NCI-H510A (cell line): ENCODE data around the gene PRKAA1.
"Not testable (repeated sequence)": the region's sequence is repeated elsewhere in the genome, so short reads cannot be mapped to it uniquely, and the experiment has no call there.

Experiments used
- DNase-seq: peaks from one replicate; lab custom pipeline; 2025; lab: John Stamatoyannopoulos, UW

PRKAA1 gene

DNA sequence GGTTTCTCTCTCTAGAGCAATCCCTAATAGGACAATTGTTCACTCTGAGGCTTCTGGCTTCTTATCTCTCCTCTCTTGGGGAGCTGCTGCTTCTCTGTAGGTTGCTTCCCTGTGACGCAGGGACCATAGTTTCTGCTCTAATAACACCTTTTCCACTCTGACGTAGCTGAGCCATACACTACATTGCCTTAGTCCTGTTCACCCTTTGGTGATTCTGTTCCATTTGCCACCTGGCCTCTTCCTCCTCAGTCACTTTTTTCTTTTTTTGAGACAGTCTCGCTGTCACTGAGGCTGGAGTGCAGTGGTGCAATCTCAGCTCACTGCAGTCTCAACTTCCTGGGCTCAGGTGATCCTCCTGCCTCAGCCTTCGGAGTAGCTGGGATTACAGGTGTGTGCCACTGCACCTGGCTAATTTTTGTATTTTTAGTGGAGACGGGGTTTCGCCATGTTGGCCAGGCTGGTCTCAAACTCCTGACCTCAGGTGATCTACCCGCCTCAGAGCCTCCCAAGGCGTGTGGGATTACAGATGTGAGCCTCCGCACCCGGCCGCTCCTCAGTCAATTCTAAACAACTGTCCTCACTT lies 27.4 kb upstream of the PRKAA1 start:
- not testable (repeated sequence) for DNase-seq

DNA sequence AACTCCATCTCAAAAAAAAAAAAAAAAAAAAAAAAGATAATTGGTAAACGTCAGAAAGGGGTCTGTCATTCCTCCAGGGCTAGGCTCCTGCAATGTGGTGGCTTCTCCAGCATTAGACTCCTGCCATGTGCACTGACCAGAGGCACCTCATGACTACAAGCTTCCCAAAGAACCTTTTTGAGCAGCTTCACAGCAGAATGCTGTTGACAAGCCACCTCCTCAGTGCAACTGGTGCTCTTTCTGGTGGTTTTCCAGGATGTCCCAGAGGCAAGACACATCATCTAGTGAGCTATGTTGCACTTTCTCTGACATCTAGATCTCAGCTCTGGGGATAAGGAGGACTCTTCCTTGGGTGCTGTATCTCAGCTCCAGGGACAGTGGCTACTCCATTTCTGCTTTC lies 25.3 kb upstream of the PRKAA1 start:
- DNase-seq: no peak

GRCh38 chr5:40813698-40814281 lies 15.6 kb upstream of the PRKAA1 start:
- no peak for DNase-seq

DNA sequence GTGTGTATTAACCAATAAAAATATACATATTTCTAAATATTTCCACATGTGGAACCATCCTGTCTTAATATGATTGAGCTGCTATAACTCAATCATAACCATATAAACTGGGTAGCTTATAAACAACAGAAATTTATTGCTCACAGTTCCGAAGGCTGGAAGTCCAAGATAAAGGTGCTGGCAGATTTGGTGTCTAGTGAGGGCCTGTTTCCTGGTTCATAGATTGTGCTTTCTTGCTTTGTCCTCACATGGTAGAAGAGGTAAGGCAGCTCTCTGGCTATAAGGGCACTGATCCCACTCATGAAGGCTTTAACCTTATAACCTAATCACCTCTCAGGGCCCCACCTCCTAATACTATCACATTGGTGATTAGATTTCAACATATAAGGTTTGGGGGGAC lies 14.0 kb upstream of the PRKAA1 start:
- no peak for DNase-seq

DNA sequence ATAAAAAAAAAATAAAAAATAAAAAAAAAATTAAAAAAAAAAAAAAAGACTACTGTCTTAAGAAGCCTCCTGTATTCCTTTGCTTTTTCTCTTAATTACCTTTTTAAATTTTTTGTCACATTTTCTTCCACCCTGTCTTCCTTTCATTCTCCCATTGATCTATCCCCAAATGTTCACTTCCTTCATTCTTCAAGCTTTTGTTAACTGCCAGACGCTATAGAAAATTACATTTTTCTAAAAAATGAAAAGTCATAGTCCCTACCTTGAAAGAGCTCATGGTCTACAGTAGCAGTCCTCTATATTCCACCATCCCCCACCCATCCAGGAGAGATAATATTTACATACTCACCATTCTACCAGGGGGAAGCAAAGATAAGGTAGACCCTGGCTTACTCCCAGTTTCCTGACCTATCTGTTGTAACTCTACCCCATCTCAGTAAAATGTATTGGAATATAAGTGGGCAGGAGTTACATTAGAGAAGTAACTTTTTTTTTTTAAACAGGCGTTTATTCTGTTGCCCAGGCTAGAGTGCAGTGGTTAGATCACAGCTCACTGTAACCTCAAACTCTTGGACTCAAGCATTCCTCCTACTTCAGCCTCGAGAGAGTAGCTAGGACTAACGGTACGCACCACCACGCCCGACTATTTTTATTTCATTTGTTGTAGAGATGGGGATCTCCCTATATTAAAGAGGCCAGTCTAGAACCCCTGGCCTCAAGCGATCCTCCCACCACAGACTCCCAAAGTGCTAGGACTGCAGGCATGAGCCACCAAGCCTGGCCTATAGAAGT lies 3.8 kb upstream of the PRKAA1 start:
- no peak for DNase-seq

DNA sequence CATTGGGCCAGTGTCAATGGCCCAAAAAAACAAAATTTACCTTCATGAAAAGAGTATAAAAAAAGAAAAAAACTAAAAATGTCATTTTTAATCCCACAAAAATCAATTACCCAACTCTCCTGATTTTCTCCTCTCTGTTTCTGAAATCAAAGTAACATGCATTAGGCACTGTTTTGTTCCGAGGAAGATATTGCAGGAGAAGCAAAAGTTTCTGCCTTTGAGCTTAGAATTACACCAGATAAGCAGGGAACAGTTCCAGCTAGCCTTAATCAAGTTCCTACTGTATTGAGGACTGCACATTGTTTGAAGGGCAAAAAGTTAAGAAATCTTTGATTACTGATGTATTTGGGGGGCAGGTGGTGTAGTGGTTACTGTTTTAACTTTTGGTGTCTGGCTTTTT lies 1.1 kb upstream of the PRKAA1 start:
- no peak for DNase-seq

DNA sequence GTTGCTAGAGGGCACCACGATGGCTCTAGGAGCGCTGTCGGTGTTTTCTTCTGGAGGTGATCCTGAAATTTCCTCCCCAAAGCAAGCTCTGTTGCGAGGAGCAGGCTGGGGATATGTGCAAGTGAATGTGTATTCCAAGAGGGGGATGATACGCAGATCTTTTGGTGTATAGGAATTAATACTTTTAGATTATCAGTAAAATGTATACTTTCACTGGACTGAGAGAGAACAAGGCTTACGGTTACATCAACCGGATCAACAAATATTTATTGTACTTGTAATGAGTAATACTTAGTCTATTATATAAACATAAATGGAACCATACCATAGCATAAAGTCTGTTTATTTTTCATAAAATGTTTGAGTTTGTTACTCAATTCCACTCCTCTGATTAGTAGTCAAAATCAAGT lies 632 bp upstream of the PRKAA1 start:
- no peak for DNase-seq

- DNase-seq: peak; percentile 74
Measured at GRCh38 chr5:40797273-40798011, 732 bp downstream of the PRKAA1 start.

DNA sequence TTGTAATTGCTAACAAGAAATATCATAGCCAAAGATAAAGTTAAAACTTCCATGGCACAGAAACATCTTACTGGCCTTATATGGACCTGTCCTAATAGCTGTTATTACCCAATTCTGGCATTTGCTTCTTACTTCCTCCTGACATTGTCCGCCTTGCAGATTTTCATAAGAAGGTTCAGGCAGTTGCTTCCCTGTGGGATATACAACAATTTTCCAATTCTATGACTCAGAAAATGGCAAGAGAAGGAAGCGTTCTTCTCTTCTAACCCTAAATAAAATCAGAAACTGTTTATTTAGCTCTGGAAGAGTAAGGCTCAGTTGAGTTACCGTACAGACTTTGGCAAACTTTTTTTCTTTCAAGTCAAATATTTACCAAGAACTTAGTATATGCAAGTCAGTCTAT lies 1.7 kb downstream of the PRKAA1 start:
- no peak for DNase-seq

GRCh38 chr5:40794877-40795276 lies 3.3 kb downstream of the PRKAA1 start:
- DNase-seq: not testable (repeated sequence)

DNA sequence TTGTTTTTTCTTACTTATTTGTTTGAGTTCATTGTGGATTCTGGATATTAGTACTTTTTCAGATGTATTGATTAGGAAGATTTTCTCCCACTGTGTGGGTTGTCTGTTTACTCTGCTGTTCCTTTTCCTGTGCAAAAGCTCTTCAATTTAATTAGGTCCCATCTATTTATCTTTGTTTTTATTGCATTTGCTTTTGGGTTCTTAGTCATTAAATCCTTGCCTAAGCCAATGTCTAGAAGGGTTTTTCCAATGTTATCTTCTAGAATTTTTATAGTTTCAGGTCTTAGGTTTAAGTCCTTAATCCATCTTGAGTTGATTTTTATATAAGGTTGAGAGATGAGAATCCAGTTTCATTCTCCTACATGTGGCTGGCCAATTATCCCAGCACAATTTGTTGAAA lies 3.8 kb downstream of the PRKAA1 start:
- DNase-seq: not testable (repeated sequence)

- not testable (repeated sequence) for DNase-seq
Measured at GRCh38 chr5:40792691-40793090, 5.5 kb downstream of the PRKAA1 start.

DNA sequence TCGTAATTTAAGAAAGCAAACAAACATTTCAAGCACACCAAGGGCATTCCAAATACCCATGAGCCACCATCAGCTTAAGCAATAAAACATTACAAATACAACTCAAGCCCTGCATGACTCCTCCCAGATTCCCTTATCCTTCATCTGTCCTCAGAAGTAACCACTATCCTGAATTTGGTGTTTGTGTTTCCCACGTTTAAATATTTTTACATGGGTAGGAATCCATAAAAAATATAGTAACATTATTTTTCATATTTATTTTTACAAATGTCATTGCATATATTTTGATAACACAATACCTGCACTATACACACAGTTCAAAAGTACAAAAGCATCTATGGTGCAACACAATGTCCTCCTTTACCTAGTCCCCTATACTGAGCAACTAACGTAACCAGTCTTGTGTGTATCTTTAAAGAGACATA lies 6.4 kb downstream of the PRKAA1 start:
- DNase-seq: no peak

DNA sequence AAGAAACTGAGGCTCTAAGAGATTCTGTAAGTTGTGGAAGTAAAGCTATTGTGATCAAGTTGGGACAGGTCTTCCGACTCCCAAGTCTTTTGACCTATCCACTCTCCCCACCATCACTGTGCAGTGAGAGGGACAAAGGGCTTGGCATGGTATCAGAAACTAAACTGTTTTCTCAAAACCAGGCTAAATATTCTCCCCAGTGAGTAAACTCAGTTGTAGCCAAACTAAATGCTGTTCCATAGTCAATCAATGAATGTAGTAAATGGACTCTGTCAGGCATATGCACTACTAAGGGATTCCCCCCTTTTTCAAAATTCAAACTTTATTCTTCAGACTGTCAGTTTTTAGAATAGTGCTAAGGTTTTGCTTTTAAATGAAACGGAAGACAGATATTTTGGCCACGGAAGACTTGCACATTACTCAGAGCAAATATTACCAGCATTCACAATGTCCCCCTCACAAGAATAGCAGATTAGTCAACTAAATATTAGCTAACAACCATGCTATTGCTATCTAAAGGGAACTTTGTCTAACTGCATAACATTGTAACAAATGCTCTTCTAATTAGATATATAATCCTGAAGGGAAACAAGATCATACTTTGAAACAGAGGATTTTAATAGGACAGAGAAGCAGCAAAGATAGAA lies 7.1 kb downstream of the PRKAA1 start:
- DNase-seq: no peak

DNA sequence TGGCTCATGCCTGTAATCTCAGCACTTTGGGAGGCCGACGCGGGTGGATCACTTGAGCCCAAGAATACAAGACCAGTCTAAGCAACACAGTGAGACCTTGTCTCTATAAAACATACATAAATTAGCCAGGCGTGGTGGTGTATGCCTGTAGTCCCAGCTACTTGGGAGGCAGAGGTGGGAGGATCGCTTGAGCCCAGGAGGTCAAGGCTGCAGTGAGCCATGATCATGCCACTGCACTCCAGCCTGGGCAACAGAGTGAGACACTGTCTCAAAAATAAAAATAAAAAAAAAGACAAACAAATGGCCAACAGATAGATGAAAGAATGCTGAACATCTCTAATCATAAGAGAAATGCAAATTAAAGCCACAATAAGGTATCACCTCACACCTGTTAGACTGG lies 9.2 kb downstream of the PRKAA1 start:
- DNase-seq: not testable (repeated sequence)

DNA sequence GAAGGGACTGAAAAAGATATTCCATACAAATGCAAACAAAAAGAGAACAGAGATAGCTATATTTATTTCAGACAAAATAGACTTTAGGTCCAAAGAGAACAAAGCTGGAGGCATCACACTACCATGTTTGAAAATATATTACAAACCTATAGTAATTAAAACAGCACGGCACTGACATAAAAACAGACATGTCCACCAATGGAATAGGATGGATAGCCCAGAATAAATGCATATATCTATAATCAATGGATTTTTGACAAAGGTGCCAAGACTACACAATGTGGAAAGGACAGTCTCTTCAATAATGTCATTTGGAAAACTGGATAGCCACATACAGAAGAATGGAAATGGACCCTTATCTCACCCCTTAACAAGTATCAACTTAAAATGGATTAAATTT lies 10.2 kb downstream of the PRKAA1 start:
- no peak for DNase-seq

GRCh38 chr5:40786664-40787063 lies 11.5 kb downstream of the PRKAA1 start:
- DNase-seq: not testable (repeated sequence)

DNA sequence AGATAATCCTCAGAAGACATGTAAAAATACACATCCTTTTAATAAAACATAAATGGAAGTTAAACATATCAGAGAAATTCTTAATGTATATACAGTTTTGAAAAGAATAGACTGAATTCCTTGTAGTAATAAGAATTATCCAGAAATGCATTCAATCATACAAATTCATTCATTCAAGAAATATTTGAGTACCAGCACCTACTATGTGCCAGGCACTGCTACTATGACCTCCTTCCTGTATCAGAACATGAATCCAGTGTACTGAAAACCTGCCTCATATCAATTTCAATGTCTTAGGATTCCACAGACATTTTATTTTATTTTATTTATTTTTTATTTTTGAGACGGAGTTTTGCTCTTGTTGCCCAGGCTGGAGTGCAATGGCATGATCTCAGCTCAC lies 13.3 kb downstream of the PRKAA1 start:
- no peak for DNase-seq

- DNase-seq: no peak
Measured at GRCh38 chr5:40784027-40784653, 14.0 kb downstream of the PRKAA1 start.

DNA sequence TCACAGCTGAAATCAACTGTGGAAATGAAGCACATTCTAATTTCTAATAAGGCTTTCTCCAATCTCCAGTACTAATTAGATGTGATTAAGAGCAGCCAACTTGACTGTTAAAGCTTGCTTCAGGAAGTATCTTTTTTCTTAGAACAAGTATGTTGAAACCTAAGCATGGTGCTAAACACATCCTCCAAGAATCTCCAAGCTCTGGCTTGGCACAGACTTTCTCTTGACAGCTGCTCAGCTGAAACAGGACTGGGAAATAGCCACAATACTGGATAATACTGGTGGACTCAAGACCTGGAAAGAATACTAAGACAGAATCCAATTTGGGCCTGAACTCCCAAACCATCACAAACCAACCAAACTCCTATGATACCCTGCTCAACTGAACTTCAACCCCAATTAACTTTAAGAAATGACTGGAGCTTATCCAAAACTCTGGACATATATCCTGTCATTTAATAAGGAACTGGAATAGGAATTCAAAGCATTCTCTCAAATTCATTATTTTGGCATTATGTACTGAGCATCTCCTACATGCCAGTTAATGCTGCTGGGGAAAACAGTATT lies 16.2 kb downstream of the PRKAA1 start:
- no peak for DNase-seq

DNA sequence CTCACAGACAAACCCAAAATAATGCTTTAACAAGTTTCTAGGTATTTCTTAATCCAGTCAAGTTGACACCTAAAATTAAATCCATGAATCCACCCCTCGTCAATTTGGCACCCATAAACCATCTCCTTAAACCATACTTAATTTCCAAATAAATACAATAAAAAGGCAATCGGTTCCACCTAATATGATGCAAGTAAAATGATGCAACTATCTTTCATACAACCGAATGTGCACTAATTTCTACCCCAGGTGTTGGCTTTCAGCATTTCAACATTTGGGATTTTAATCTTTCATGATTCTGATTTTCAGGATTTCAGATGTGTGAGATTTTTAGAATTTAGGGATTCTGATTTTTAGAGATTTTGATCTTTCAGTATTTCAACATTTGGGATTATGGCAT lies 17.3 kb downstream of the PRKAA1 start:
- DNase-seq: no peak
